ENCODE data around the gene CST9.

DNA sequence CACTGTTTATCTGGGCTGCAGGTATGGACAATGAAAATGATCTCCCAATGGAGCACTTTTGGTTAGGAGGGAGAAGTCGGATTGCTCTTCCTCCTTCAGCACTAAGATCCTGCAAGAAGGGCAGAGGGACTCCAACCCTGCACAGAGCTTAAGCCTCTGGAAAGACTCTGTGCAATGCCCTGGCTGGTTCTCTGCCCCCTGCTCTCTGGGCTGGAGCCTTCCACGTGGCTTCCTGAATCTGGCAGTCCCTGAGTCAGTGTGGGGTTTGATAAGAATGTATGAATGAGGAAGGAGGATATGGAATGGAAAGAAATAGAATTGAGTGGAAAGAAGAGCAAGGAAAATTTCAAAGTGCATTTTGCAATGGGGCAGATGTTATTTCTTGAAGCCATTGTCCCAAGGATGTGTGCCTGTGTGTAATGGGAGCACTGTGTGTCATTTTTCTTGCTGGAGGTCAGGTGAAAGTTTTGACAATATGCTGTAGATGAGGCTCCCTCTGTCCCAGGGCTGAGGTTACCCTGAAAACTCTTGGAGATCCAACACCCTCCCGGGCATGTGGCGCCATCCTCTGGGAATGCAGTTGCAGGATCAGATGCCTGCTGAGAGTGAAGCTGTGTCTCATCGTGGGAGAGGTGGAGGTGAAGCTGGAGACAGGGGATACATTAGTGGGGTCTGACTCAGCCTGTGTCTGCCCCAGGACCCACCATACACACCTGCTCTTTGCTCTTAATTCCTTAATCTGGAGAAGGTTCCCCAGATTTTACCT is 21.1 kb downstream of the CST9 start:
- TF ChIP-seq, protein P1, sequence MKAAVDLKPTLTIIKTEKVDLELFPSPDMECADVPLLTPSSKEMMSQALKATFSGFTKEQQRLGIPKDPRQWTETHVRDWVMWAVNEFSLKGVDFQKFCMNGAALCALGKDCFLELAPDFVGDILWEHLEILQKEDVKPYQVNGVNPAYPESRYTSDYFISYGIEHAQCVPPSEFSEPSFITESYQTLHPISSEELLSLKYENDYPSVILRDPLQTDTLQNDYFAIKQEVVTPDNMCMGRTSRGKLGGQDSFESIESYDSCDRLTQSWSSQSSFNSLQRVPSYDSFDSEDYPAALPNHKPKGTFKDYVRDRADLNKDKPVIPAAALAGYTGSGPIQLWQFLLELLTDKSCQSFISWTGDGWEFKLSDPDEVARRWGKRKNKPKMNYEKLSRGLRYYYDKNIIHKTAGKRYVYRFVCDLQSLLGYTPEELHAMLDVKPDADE (conservative IDR thresholded peaks at IDR 0.05; ENCODE audit: control insufficient read depth, low read depth, low read length), result no peak
- TF ChIP-seq NR2C1 (IDR thresholded peaks at IDR 0.05) (no peak), NR2C1 (tag; IDR thresholded peaks at IDR 0.05) (no peak), PHB (CRISPR knock-in tag; IDR thresholded peaks at IDR 0.05) (no peak), ZNF175 (CRISPR knock-in tag; IDR thresholded peaks at IDR 0.05; ENCODE audit: low read depth) (no peak)
